ENCODE data around the gene FBXW7.

Gene FBXW7

DNA sequence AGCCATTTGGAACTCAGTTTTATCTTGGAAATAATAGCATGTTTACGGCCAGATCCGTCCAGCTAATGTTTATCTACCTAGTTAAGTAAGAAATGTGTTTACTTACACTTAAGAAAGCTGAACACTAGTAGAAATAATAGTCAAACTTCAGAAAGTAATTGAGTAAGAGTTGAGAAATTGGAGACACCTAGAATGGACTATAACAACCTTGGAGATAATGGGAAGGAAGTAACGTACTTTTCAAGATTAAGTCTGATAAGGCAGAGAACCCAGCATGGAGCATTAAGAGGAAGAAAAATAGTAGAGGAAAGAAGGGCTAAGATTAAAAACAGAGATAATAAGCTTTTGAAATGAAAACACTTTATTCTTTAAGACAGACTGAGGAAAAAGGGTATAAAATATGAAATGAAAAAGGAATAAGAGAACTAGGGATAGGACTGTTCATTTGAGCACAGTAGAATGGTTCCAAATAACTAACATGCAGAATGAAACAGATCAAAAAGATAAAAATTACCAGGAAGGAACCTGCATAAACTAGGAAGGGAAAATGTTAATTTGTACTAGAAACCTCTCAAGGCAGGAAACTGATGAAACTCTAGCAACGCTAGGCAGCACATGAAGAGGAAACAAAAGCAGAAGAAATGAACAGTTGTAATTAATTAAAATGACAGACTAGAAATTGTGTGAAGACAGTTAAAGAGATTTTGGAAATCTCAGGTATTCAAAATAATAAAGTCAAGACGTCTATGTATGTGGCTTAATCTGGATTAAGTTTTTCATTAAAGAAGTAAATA lies 71.7 kb downstream of the FBXW7 start:
- DNase-seq = no peak

DNA sequence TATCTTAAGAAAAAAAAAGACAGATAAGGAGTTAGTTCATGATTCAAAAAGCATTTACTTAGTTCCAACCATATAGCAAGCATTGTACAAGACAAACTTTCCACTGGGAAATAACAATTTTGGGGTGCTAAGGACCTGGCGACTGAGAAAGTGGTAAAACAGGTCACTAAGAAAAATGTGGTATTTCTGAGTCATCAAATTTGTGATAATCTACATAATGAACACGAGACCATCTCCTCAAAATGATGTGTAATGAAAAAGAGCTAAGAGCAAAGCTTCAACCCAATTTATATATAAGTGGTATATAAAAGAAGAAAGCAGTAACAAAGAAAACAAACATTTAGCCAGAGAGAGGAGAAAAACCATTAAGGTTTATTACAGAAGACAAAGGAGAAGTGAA lies 72.3 kb downstream of the FBXW7 start:
- DNase-seq = no peak

DNA sequence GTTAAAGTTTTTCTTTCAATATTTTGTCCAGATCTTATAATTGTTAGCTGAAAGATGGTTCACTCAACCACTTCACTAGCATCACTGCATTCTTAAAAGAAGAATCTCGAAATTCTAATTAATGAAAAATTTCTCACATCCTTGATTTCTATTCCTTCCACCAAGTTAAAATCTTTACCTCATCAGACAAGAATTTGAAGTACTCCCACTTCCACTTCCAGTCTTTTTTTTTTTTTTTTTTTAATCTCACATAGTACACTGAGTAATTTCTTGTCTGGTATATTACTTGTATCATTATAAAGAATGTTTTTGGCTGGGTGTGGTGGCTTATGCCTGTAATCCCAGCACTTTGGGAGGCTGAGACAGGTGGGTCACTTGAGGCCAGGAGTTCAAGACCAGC lies 73.2 kb downstream of the FBXW7 start:
- no peak for DNase-seq

DNA sequence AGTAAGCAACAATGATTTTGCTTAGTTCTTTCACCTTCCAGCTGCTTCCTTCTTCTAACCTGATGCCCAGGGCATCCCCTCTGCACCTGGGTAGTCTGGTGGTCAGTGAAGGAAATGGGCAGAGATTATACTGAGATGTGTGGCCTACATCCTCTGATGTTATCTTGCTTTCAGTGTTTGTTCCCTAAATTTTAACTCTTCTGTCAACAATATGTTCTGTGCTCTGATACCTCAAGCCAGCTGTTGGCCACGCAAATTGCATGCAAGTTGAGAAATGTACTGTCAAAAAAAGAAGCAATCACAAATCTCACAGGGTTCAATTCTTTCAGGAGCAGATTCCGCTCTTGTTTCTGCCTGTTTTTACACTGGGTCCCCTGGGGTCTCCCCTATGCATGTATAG lies 73.8 kb downstream of the FBXW7 start:
- DNase-seq = no peak

DNA sequence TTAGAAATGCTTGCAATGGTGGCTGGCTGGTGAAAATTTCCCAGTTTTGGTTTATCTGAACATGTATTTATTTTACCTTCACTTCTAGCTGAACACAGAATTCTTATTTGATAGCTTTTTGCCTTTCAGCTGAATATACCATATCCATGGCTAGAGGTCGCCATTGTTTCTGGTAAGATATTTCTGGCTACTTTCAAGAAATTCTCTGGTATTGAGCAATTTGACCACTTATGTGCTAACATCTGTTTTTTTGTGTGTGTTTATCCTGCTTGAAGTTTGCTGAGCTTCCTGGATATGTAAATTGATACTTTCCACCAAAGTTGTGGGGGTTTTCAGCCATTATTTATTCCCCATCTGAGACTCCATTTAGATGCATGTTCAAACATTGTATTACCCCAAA lies 75.4 kb downstream of the FBXW7 start:
- no peak for DNase-seq

DNA sequence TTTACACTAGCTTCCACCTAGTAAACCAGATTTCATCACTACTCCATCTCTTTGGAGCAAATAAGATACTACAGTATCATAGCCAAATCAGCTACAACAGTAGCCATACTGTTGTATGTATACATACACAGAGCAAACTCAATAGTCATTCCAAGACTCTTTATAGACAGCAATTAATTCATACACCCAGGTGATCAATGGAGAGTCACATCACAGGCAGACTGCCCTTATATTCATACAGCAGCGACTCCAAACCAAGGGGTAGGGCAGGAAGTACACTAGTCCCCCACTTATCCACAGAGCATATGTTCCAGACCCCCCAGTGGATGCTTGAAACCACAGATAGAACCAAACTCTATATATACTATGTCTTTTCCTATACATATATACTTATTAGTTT lies 76.6 kb downstream of the FBXW7 start:
- DNase-seq = no peak

DNA sequence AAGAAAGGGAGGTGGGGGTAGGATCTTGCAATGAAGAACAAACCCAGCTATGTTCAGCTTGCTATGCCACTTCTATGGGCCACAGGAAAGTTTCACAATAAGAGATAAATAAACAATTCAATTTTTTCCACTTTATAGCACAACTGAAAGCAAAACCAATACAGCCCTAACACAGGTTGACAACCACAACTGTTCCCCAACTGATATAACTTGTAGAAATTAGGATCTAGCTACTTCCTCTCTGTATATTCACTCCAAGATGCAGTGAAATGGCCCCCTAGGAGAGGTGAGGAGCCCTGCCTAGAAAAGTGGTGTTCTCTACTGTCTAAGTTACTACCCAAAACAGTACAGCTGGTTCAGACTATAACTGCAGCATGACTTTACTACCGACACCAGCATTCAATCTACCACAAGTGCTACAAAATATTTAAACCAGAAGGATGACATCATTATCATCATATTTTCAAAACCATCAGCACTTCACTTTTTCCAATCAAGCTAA lies 77.0 kb downstream of the FBXW7 start:
- DNase-seq = no peak

DNA sequence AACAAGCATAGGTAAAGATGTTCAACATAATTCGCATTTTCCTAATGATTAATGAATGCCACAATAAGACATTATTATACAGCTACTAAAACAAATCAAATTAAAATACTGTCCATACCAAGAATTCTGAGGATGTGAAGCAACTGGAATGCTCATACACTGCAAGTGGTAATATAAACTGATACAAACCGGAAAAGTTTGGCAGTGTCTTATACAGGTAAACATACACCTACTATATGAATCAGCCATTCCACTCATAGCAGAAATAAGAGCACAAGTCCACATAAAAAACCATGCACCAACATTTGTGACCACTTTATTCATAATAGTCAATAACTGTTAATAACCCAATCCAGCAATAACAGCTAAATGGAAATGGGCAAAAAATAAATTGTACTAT lies 79.3 kb downstream of the FBXW7 start:
- no peak for DNase-seq

DNA sequence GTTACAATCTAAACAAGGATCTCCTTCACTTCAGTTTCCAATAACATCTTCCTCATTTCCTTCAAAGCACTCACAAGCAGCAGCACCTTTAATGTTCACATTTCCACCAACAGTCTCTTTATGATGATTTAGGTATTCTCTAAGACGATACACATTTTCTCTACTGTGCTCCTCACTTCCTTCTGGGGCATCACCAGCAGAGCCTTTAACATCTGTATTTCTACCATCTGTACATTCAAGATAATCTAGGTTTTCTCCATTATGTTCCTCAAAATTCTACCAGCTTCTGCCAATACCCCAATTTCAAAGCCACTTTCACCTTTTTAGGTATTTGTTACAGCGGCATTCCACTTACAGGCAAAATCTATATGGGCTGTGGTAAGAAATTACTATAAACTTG lies 80.6 kb downstream of the FBXW7 start:
- DNase-seq = no peak

DNA sequence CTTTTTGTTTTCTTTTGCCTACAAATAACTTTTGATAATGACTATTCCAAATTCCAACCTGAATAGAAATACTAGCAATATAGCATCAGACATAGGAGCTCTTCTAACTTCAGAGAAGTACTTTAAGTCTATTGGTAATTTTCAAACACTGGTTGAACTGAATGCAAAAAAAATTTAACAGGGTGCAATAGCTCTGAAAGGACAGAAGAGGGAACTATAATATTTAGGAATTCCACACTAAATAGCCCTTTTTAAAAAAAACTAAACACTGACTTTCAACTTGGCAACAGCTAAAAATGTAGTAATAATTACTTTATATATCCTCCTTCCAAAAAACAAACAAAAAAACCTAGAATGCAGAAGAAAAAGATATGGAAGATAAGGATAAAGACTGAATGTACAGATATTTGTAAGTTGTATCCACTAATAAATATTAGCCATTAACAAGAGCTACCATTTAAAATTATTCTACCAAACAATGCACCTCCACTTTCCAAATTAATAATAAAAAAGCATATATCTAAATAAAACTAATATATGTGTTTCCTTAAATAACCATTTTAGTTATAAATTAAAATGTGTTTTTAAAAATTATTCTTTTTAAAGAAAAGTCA lies 81.4 kb downstream of the FBXW7 start:
- DNase-seq = no peak

DNA sequence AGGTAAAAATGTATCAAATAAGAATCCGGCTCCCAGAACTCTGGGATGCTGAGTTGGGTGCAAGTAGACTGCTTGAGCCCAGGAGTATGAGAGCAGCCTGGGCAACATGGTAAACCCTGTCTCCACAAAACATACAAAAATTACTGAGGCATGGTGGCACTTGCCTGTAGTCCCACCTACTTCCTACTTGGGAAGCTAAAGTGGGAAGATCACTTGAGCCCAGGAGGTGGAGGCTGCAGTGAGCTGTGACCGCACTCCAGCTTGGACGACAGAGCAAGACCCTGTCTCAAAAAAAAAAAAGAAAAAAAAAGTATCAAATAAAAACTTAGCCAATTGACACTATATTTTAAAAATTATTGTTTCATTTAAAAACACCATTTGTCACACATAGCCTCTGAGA lies 84.4 kb downstream of the FBXW7 start:
- DNase-seq = no peak

DNA sequence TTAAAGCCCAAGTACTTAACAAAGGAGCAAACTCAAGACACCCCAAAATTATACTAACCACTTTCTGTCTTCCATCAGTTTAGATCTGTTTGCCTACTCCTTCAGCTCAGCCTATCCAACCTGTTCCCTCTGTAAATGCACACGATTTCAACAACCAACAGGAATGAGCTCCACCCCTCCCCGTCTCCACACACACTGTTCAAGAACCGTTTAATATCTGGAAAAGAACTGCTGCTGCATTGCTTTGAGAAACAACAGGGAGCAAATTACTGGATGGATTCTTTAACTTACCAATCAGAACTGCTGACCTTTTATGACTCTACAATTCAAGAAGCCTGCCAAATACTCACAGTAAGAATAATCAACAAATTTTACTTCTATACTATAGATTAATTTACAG lies 87.0 kb downstream of the FBXW7 start:
- no peak for DNase-seq

DNA sequence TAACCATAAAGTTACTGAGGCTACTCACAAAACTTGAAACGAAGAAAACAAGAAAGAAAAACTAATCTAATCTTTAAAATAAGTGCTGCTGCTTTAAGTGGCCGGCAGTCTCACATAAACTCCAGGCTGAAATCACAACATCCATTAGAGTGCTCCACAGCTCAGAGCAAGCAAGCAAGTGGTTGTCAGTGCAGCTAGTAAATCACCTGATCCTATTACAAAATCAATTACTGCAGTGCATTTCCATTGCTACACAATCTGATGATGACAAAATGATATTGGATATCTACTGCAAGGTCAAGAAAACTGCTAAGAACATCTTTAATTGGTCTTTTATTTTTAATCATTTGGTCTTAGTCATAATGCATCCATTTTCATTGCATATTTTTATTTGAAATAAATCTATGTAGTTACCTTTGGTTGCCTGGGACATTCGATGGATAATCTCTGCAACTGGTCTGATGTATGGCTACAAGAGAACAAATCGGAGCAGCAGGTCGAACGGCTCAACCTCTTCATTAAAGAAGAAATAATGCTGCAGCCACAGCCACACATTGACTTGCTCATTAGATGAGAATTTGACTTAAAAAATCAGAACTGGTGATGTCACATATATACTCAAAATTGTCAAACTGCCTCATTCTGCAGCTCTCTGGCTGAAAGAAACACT lies 87.7 kb downstream of the FBXW7 start:
- DNase-seq = no peak

DNA sequence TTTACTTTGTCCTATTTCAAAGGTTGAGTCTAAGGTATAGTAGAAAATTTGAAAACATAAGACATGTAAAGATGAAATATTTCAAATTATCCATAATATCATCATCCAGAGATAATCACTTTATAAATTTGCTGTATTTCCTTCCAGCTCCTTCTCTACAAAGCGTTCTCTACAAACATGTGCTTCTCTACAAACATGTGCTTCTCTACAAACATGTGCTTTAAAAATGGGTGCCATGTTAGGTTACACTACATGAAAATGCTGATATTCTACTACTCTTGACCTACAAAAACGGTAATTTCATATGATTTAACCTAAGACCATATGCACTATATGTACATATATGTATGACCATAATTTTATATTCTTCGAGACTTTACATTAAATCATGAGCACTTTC lies 92.0 kb downstream of the FBXW7 start:
- DNase-seq = no peak

DNA sequence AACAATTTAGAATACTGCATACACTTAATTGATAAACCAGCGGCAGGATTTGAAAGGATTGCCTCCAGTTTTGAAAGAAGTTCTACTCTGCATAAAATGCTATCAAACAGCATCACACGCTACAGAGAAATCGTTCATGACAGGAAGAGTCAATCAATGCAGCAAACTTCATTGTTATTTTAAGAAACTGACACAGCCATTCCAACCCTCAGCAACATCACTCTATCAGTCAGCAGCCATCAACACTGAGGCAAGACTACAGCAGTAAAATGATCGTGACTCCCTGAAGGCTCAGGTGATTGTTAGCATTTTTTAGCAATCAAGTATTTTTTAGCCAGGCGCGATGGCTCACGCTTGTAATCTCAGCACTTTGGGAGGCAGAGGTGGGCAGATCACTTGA lies 98.3 kb downstream of the FBXW7 start:
- no peak for DNase-seq

DNA sequence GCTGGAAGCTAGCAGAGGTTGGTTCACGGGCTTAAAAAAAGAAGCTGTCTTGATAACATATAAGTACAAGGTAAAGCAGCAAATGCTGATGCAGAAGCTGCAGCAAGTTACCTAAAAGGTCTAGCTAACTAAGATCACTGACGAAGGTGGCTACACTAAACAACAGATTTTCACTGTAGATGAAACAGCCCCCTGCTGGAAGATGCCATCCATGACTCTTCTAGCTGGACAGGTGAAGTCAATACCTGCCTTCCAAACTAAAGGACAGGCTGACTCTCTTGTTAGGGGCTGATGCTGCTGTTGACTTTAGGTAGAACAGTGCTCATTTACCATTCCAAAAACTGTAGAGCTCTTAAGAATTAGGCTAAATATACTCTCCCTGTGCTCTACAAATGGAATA lies 99.5 kb downstream of the FBXW7 start:
- DNase-seq = no peak

DNA sequence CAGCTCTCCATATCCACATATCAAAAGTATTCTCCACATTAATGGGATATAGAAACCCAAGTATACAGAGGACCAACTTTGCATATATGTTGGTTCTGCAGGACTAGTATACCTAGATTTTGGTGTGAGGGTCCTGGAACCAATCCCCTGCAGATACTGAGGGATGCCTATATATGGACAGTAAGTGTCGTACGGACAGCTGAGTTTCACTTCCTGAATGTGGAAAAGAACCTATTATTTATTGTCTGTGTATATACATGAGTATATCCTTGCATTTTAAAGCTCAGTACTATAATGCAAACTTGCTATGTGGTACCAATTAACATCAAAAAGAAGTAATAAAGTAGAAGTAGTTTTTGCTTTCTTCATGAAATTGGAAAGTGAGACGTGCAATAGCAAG lies 101.9 kb downstream of the FBXW7 start:
- DNase-seq = no peak

DNA sequence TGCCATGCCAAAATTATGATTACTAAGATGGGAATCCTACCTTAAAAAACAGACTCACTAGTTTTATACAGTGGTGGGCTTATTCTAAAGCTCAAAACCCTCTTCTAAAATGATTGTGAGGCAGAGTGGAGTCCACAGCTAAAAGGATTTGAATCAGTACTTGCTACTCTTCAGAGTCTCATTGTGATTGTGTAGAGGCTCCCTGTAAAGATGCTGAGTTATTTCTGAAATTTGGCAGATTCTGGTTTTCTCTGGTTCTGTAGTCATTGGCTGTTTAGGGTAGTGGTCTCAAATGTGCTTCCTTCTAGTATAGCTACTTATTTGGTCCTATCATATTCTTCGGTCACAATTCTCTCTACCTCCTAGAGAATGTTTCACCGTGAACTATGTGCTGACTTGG lies 104.1 kb downstream of the FBXW7 start:
- DNase-seq = no peak

DNA sequence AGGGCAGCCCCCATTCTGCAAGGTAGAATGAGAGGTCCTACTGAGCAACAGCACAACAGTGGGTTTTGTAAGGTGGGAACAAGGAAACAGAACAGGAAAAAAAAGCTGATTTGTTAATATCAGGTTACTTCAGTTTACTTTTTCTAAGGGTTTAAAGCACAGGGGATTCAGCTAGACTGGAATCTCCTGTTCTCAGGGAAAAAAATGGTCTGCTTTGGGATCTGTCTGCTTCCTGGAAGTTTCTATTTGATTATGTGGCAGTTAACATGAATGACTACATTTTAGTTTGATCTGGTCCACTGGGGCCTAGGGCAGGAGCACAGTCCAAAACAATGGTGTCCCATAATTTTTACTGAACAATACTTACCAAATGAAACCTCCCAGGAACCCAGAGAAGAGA lies 104.6 kb downstream of the FBXW7 start:
- DNase-seq = no peak

DNA sequence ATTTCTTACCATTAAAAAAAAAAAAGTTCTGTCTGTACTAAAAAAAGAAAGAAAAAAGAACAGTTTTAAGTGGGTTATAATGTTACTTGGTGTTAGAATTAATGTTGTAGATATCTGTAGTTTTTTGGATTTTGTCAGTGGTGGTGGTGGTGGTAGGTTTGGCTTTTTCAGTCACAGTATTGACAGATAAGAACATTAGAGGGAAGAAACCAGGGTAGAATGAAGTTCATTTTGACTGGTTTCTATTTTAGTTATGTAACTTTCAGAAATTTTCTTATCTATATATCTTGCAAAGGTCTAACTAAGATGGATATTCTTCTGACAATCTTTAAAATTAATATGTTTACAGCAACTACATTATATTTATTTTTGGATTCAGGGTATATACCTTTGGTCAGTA lies 105.4 kb downstream of the FBXW7 start:
- no peak for DNase-seq

DNA sequence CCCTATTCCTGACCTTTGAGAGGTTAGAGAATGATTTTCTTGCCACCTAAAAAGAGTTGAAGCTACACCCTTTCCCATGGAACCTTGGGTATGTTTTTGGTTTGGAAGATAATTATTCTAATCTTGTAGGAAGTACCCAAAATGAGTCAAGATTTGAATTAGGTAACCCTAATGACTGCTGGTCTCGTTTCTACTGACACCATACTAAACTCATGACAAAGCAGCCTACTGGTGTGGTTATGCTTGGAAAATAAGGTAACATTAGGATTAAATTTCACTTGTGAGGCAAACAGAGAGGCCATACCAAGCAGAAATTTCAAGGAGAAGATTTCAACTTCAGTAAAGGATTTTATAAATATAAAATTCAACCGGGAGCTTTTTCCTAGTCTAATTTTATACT lies 107.9 kb downstream of the FBXW7 start:
- DNase-seq = no peak

DNA sequence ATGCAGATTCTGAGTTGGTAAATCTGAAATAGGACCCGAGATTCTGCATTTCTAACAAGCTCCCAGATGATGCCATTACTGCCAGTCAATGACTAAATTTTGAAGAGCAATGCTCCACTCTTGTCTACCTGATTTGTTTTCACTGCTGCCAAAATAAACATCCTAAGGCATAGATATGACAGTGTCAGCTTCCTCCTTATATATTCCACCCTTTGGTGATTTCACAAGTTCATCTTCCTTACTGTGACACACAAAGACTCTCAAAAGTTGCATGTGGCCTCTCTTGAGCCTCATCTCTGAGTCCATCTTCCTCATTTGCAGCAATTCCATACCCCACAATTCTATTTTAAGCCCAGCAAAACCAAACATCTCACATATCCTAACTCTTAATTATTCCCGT lies 110.9 kb downstream of the FBXW7 start:
- no peak for DNase-seq

DNA sequence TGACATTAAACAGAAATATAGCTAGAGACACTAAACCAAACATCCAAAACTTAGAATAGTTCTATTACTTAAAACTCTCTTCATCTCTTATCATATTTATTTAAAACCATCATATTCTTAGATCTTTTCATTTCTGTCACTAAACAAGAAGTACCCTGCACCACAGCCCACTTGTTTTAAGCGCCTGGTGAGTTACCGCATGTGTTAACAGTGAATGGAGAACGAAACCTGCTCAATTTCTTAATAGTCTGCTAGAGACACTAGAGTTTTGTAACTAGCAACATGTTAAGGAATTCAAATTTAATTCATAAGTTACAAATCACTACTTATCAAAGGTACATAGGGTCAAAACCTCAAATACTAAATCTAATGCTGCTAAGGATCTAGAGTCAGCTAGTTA lies 111.5 kb downstream of the FBXW7 start:
- DNase-seq = no peak

DNA sequence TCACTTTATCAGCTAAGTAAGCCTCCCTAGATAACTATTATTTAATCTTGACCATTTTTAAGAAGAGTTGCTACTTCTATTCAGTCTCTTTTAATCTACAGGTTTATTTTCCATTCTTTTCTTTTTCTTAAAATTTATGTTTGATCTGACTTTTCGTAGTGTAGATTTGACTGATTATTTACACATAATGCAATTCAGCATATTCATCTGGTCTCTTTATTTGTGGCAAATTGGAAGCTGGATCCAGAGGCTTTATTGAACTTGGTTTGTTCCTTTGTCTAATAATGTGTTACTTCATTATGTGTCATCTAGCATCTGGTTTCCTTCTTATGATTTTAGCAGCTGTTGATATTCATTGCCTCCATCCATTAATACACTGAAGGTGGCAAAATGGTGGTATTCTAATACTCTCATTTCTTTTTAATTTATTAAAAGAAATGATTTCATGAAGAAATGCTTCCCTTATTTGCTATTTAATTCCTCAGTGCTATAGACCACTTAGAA lies 113.0 kb downstream of the FBXW7 start:
- DNase-seq = no peak
